HG02970 (cell line): ENCODE data around the gene NEUROD1.
"Not testable (repeated sequence)": the region's sequence is repeated elsewhere in the genome, so short reads cannot be mapped to it uniquely, and the experiment has no call there.

Experiments
- ATAC-seq: cut with Tn5 transposase; IDR thresholded peaks from one replicate; pipeline ENCODE4 v1.9.1; 2021; ENCODE audit warnings: mild to moderate bottlenecking, moderate library complexity, moderate number of reproducible peaks; ENCODE audit not compliant: unreplicated experiment, low FRiP score

The NEUROD1 gene

GRCh38 chr2:181680055-181680936 is at the start of gene NEUROD1:
NEUROD1 (minus strand) TSS chr2:181680517; CDS start chr2:181678860, 1,657 bp downstream.
- ATAC-seq = no peak

- no peak for ATAC-seq
These were observed 45.2 kb upstream of the NEUROD1 start for GRCh38 chr2:181725476-181725875.

GRCh38 chr2:181724662-181725061 is 44.3 kb upstream of the NEUROD1 start:
- ATAC-seq = no peak

- no peak for ATAC-seq
These were observed 43.4 kb upstream of the NEUROD1 start for GRCh38 chr2:181723731-181724130.

GRCh38 chr2:181715033-181715630 is 34.8 kb upstream of the NEUROD1 start:
- ATAC-seq = no peak

GRCh38 chr2:181711051-181711450 is 30.7 kb upstream of the NEUROD1 start:
- ATAC-seq = not testable (repeated sequence)

- not testable (repeated sequence) for ATAC-seq
These were observed 22.2 kb upstream of the NEUROD1 start for GRCh38 chr2:181702519-181702918.

GRCh38 chr2:181698223-181698622 is 17.9 kb upstream of the NEUROD1 start:
- ATAC-seq = no peak

- no peak for ATAC-seq
These were observed 17.3 kb upstream of the NEUROD1 start for GRCh38 chr2:181697571-181697970.

- no peak for ATAC-seq
These were observed 16.8 kb upstream of the NEUROD1 start for GRCh38 chr2:181697126-181697525.

- no peak for ATAC-seq
These were observed 14.0 kb upstream of the NEUROD1 start for GRCh38 chr2:181694271-181694670.

GRCh38 chr2:181690860-181691259 is 10.5 kb upstream of the NEUROD1 start:
- ATAC-seq = no peak

- ATAC-seq = no peak
These were observed 6.4 kb upstream of the NEUROD1 start for GRCh38 chr2:181686576-181687185.

GRCh38 chr2:181685150-181685688 is 4.9 kb upstream of the NEUROD1 start:
- ATAC-seq = no peak

GRCh38 chr2:181684454-181685149 is 4.3 kb upstream of the NEUROD1 start:
- no peak for ATAC-seq

- no peak for ATAC-seq
These were observed 3.5 kb upstream of the NEUROD1 start for GRCh38 chr2:181683518-181684453.

- no peak for ATAC-seq
These were observed 2.6 kb upstream of the NEUROD1 start for GRCh38 chr2:181682795-181683517.

- ATAC-seq = no peak
These were observed 1.9 kb upstream of the NEUROD1 start for GRCh38 chr2:181682026-181682789.
